ENCODE measurements around the gene ARGLU1.

The ARGLU1 gene

GRCh38 chr13:106513025-106513983 lies 54.6 kb downstream of the ARGLU1 start:
- H3K4me3 ChIP-seq (ENCODE audit: low read depth, low read length): no peak overlapping the region
- DNase-seq (ENCODE audit: low read depth): no peak

- peak overlapping the region; percentile 15 for H3K4me3 ChIP-seq (ENCODE audit: low read depth, low read length)
- DNase-seq (ENCODE audit: low read depth): peak; percentile 96
These were observed 60.2 kb downstream of the ARGLU1 start for GRCh38 chr13:106507560-106508274.

- no peak for DNase-seq (ENCODE audit: low read depth)
- no peak overlapping the region for H3K4me3 ChIP-seq (ENCODE audit: low read depth, low read length)
These were observed 61.7 kb downstream of the ARGLU1 start for GRCh38 chr13:106506286-106506685.

GRCh38 chr13:106505732-106506131 lies 62.2 kb downstream of the ARGLU1 start:
- DNase-seq (ENCODE audit: low read depth): no peak
- no peak overlapping the region for H3K4me3 ChIP-seq (ENCODE audit: low read depth, low read length)

- H3K4me3 ChIP-seq (ENCODE audit: low read depth, low read length): no peak overlapping the region
- DNase-seq (ENCODE audit: low read depth): no peak
These were observed 62.6 kb downstream of the ARGLU1 start for GRCh38 chr13:106505295-106505694.

DNA sequence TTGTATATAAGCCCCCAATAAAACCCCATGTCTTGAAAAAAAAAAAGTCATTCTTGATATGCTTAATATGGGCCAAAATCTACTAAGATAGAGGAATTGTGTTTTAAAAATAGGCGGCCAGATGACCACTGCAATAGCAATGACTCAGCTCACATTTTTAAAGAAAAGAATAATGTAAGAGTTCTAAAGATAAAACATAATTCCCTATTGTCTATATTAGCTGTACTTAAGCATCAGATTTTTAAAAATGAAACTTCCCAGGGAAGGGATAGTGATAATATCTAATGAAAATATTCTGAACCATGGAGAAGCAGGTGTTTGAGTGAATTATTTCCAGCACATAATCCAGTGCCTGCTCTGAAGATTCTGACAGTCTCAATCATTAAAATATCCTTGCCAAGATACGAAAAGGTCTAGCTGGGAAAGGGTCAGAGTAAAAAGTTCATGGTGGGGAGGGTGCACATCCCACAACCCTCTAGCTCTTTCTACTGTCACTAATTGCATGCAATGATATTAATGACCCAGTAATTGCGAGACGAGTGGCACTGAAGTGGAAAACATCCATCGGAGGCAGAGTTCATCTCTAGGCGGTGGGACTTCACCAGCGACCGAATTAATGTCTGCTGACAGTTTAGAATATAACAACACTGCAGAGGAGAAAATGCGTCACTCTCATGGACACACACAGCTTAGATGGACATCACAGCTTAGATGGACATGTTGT lies 64.0 kb downstream of the ARGLU1 start:
- DNase-seq (ENCODE audit: low read depth): no peak
- H3K4me3 ChIP-seq (ENCODE audit: low read depth, low read length): no peak overlapping the region

- DNase-seq (ENCODE audit: low read depth): no peak
- H3K4me3 ChIP-seq (ENCODE audit: low read depth, low read length): no peak overlapping the region
These were observed 64.7 kb downstream of the ARGLU1 start for GRCh38 chr13:106503272-106503671.

DNA sequence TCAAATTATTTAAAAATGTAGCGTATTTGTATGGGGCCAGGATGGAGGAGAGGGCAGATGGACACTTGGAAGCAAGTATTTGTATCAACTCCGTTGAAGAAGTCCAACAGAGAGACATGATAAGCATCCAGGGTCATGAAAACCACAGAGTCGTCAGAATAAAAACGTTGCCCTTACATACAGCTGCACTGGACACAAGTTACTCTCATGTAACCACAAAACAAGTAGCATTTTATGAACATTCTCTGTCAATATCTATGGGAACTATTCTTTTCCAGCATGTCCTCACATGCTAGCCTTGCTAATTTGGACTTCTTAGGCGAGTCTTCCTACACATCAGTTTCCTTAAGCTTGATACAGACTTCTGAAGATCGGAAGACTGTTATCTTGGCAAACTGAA lies 67.5 kb downstream of the ARGLU1 start:
- H3K4me3 ChIP-seq (ENCODE audit: low read depth, low read length): no peak overlapping the region
- no peak for DNase-seq (ENCODE audit: low read depth)

DNA sequence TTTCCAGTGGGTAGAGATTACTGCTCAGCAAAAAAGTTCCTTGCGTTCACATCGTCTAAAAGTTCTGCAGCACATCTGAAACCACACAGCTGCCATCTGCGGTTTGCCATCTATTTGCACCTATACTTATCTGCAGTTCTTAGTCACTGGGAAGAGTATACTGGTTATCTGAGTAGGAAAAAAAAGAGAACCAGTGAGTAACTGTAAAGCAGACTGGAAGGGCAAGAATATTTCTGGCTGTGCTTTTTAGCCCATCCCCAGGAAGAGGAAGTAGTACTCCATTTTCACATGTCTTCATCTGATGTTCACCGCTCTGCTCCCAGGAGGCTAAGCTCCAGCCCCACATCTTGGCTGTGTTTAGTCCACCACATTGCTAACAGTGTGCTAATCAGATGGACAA lies 68.0 kb downstream of the ARGLU1 start:
- no peak for DNase-seq (ENCODE audit: low read depth)
- no peak overlapping the region for H3K4me3 ChIP-seq (ENCODE audit: low read depth, low read length)

DNA sequence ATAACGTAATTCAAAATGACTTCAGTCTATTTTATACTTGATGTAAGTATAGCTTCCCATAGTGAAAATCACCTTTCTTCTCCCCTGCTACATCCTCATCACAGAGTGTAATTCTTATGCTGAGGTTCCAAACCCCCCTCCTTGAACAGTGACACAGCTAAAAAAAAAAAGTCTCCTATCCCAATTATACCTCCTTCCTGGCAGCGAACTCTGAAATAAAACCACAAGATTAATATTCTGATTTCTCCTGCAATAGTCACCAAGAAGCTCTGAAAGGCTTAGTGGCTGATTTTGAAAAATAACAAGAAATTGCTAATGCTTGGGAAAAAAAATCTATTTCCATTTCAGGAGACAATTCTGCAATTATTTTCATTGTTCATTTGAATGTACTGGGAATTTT lies 68.8 kb downstream of the ARGLU1 start:
- no peak overlapping the region for H3K4me3 ChIP-seq (ENCODE audit: low read depth, low read length)
- DNase-seq (ENCODE audit: low read depth): no peak

GRCh38 chr13:106498571-106498970 lies 69.4 kb downstream of the ARGLU1 start:
- DNase-seq (ENCODE audit: low read depth): no peak
- no peak overlapping the region for H3K4me3 ChIP-seq (ENCODE audit: low read depth, low read length)

GRCh38 chr13:106498158-106498557 lies 69.8 kb downstream of the ARGLU1 start:
- H3K4me3 ChIP-seq (ENCODE audit: low read depth, low read length): no peak overlapping the region
- DNase-seq (ENCODE audit: low read depth): no peak

DNA sequence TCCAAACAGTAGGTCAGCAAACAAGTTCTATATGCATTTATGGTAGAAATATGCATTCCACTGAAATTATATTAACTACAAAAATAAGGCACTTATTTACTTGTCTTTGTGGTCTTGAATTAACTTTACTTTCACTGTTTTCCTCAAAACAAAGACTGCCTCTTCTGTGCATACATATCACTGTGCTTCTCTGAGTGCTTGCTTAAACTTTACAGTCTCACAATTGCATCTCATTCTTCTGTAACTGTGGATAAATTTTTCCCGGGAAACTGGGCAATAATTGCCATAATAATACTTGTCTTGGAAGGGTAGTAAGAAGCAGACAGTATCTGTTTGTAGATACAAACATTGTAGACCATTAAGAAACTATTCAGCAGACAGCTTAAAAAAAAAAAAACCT lies 70.9 kb downstream of the ARGLU1 start:
- no peak overlapping the region for H3K4me3 ChIP-seq (ENCODE audit: low read depth, low read length)
- DNase-seq (ENCODE audit: low read depth): no peak

DNA sequence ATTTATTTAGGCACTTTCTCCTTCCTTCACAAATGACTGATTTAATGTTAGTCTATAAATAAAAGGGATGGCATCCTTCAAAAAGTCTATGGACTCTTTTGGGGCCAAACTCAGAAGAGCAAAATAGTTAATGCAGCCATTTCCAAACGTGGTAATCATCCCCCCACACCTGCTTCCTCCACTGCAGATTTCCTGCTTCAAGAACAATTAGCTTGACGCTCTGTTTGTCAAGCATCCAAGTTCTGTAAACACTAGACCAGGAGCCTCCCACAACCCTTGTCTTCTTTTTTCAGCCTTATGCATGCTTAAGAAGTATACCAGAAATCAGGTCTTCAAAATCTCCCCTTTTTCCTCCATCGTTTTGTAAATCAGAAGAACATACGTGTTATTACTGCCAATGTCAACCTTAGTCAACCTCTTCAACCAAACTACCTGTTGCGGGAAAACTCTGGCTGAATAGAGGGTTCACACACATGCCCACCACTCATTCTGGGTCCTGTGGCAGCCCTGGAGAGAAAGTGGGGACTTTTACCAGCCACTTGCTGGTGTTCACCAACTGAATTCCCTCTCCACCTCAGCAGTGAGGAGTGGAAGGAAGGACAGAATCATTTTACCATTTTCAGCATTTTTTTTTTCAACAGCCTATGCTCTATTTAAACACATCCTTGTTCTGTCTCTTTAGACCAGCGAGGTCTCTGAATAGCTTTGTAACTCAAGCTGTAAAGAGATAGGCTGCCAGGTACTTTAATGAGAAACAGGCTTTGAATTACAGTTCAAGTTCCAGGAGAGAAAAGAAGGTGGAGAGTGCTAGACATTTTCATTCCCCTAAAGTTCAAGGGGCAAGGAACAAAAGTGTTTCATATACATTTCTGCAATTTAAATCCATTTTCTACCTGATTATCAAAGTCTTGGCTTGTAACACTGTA lies 71.6 kb downstream of the ARGLU1 start:
- DNase-seq (ENCODE audit: low read depth): no peak
- H3K4me3 ChIP-seq (ENCODE audit: low read depth, low read length): no peak overlapping the region

DNA sequence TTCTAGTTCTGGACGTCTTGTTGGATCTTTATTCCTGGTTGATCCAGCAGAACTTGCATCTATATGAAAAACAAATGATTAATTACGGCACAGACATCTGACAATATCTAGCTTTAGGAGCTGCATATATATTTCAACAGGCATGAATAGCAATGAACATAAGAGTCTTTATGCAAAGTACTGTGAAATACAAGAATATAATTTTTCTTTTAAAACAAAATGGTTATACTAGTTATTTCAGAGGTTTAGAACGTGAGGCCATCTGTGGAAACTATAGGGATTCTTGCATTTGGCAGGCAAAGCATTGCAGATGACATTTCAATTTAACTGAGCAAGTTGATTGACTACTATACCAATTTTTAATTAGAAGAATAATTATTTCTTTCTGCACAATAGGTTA lies 73.0 kb downstream of the ARGLU1 start:
- H3K4me3 ChIP-seq (ENCODE audit: low read depth, low read length): no peak overlapping the region
- DNase-seq (ENCODE audit: low read depth): no peak

DNA sequence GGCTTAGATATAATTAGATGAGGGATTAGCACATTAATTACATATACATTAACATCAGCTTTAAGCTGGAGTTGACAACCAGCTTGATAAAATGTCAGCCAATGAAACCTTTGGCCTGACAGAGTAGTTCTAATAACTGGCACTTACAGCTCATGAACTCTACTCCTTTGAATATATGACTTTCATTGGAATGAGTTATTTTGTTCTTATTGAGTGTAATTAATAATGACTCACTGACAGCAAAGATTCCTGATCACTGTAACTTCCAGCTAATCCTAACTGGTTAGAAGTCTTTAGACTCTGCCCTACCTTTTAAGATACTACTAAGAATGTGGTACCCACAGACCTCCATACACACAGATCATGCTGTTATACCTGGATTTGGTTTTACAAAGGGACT lies 73.4 kb downstream of the ARGLU1 start:
- no peak for DNase-seq (ENCODE audit: low read depth)

DNA sequence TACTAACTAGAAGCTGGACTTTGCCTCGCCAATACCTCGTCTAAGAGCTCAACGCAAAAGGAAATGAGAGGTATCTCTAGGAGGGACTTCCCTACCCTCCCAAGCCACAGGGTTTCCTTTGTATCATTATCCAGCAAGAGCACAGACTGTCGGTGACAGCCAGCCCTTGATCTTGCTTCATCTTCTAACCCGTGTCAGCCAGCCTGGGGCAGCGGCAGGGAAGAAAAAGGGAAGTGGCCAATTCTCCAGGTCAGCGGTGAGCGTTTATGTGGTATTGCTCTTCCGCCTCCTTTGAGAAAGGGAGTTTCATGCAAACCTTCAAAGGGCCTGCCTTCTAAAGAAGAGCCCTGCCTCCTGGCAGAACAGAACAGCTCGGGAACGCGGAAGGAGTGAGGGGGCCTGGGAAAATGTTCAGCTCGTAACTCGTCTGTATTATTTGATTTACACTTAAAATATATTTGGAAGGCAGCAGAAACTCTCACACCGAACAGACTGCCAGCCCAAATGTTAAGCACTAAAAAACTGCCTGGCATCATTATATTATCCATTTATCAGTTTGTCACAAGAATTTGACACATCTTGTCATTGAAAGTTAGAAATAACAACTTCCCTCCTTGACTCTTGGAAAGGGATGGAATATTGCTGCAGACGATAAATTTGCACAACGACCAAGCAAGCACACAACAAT lies 74.3 kb downstream of the ARGLU1 start:
- DNase-seq (ENCODE audit: low read depth): no peak
- H3K4me3 ChIP-seq (ENCODE audit: low read depth, low read length): no peak overlapping the region

More for the DNA sequence above, 73.4 kb downstream of the ARGLU1 start:
- H3K4me3 ChIP-seq (ENCODE audit: low read depth, low read length): no peak overlapping the region

Data from skeletal muscle cell (primary cell).